Measurements from ENCODE around the gene DCX. TPM values are rescaled to one million over a fixed set of nuclear protein-coding genes. Genes with fewer than 3 reads are reported as not detected.

Gene DCX
- total RNA-seq, 1 donor from 2014 or later: not detected

DNA sequence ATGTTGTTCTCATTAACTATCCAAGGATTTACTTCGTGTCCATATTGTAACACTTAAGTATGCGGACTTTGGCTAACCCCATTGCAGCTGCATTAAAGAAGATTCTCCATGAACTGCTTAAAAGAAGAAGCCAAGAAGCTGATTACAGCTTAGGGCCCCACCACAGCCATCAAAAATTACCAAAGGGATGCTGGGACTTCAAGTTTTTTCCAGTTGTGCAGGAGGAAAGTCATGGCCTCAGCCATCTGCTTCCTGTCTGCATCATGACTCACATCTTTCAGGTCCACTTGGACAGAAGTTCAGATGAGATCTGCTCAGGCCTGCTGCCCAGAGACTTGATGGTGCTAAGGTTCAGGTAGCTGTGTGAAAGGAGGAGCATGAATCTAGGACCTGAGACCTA is 102.9 kb downstream of the DCX start:
- no peak for DNase-seq (ENCODE audit: low read depth, low spot score)

DNA sequence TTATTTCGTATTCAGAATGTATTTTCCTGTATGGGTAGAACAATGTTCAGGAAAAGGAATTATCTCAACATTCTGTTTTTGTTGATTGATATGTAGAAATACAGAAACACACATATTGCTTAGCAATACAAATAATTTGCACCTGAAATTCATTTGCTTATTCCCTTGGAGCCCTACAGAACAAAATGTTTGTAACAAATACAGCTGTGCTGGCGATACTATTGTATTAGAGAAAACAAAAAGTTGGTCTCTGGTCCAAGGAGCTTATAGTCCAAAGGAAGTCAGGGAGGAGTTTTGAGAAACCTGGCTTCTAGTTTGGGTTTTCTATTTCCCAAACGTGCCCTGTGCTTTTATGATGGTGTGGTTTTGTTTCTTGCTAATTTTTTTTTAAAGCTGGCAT is 104.0 kb downstream of the DCX start:
- DNase-seq (ENCODE audit: low read depth, low spot score): no peak

DNA sequence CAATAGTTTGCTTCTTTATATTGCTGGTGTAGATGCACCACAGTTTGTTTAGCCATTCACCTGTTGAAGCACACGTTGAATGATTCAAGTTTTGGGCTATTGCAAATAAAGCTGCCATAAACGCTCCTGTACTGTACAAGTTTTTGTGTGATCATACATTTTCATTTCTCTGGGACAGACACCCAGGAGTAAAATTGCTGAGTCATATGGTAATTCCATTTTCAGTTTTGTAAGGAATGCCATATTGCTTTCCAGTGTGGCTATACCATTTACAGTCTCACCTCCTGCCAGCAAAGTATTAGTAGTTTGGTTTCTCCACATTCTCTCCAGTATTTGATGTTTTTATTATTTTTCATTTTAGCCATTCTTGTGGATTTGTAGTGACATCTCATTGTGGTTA is 109.7 kb downstream of the DCX start:
- DNase-seq (ENCODE audit: low read depth, low spot score): no peak

DNA sequence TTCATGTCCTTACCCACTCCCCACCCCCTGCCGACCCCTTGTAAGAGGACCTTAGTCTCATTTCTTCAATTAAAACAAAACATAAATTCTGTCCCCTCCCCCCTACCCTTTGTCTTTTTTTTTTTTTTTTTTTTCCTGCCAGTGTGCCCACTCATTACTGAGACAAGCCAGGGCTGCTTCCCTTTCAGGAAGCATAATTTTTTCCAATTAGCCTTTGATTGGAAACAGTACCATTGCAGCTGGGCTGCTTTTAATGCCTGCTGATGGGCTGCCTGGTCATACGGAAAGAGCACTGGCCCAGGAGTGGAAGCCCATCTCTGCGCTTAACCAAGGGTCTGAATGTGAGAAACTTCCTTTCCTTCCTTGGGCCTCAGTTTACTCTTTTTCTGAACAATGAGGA is 123.2 kb downstream of the DCX start:
- no peak for DNase-seq (ENCODE audit: low read depth, low spot score)

DNA sequence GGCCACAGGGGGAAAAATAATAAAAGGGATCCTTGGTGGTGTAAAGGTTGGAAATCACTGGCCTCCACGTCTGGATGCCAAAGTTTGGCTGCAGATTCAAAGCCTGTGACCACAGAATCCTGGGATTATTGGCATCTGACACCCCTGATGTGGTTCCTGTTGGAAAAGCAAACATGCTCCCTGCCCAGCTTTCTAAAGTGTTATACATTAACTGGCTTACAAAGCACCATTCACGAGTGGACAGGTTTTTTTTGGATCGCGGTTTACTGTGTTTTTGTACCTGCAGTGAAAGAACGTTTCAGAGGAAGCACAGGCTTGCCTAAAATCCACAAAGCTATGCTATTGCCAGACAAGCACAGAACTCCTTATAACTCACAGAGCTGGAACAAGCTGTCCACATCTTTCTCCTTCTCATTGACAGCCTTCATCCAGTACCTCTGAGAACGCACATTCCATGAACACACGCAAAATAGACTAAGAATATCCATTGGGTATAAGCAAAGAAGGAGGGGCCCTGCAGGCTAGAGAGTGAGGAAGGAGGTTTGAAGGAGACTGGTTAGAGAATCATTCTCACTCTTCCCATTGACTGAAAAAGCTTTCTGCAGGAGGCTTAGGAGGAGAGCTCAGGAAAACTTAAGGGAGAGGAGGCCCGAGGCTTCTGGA is 127.2 kb downstream of the DCX start:
- no peak for DNase-seq (ENCODE audit: low read depth, low spot score)

DNA sequence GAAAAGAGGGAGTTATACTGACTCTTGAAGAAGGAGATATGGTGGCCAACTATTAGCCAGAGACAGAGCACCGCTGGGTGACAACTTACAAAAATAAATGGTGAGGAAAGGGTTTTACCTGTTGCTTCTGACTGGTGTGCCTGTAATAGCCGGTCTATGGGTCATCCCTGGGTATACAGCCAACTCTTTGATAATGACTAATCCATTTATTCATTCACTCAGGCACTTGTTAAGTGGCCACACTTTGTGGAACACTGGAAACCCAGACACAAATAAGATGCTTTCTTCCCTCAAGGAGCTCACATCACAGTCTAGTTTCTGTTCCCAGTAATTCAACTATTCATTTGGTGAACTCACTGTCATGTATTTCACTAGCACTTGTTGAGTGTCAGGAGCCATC is 128.5 kb downstream of the DCX start:
- DNase-seq (ENCODE audit: low read depth, low spot score): no peak

DNA sequence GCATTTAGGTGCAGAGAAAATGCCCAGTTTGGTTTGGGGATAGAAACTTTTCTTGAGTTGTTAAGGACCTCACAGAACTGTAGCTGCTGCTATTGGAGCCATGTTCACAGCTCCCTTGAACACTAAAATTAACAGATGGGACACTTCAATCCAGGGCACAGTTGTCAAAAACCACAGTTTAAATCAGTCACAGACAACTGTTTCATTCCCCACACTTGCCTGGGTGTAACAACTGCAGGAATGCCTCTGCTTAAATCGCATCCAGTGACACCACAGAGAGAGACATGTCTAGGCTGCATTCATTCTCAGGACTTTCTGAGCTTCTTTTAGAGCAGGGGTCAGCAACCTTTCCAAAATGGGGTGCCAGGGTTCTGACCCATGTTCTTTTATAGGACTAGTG is 129.0 kb downstream of the DCX start:
- DNase-seq (ENCODE audit: low read depth, low spot score): no peak

DNA sequence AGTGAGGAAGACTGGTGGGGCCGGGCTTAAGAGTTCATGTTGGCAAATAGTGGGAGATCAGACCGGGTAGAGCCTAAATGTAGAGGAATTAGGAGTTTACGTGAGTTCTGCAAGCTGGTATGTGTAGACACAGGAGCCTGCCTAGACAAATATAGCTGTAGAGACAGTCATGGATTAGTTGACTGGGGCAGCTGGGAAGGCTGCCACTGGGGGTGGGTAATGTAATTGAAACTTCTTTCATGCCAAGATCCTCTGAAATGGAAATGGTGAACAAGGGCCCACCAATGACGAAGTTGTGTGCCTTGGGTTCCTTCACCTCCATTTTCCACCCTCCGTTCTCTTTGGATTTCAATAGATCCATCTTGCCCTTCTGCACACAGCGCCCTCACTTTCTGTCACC is 129.9 kb downstream of the DCX start:
- DNase-seq (ENCODE audit: low read depth, low spot score): no peak

DNA sequence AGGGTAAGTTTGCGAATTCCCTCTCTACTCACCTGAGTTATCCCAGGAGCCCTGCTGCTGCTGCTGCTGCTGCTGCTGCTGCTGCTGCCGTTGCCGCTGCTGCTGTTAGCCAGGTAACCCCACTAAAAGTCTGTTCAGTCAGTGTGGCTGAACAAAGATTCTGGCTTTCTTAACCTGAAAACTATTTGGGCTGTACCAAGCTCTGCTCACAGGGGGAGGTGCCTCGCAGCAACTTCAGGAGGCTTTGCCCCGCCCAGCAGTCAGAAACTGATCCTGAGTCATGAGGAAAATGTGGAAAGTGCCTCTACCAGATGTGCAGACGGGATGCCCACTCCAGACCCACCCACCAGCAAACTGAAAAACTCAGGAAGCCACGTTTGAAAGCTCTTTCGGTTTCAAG is 141.7 kb downstream of the DCX start, which contains the start of gene CAPN6:
TSS of gene CAPN6 (minus strand) at position 145 of the 400 bp plus-strand sequence. CDS start 6,547 bp downstream, outside the sequence.
- DNase-seq (ENCODE audit: low read depth, low spot score): no peak

DNA sequence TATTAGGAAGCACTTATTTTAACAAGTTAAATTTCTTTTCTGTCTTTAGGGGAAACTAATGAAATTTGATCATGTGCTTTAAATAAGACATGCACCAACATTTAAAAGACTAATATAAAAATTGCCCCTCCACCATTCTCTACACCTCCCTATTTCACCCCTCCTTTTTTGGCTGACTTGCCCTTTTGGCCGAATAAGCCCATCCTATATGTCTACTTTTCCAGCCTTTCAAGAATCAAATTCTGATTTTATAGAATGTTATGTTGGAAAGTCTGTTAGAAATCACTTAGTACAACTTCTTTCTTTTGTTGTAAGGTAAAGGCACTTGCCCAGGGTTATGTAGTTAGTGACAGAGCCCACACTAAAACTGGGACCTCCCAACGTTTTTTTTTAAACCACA is 143.5 kb downstream of the DCX start:
- DNase-seq (ENCODE audit: low read depth, low spot score): no peak

DNA sequence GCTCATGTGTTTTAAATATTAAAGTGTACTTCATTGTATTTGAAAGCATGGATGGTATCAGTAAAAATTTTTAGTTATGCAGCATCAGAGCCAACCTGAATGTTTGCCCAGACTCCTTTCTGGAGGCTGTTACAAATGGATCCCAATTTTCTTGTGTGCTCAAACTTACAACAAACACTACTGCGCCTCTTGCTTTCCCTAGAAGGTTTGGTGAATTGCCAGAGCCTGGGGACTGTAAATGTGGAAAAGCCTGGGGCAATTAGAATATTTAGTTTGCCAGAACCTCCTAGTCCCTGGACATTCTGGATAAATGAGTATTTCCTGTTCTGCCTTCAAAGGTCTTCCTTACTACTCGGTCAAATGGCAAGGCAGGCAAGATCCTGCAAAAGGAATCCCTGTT is 146.5 kb downstream of the DCX start:
- DNase-seq (ENCODE audit: low read depth, low spot score): no peak

DNA sequence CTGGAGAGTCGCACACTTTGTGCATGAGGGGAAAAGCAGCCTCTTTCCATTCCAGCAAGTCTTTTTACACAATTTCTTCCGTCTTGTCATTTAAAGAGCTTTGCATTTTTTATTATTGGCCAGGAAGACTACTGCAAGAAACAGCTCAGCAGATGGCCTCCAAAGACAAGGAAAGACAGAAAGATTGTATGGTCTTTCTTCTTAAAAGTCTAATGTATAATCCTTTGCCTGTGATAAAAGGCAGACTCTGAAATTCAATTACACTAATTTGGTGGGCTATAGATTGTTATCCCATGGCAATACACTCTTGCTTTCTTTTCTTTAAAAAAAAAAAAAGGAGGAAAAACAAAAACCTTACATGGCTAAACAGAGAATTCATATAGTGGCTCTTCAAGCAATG is 147.6 kb downstream of the DCX start:
- DNase-seq (ENCODE audit: low read depth, low spot score): no peak

DNA sequence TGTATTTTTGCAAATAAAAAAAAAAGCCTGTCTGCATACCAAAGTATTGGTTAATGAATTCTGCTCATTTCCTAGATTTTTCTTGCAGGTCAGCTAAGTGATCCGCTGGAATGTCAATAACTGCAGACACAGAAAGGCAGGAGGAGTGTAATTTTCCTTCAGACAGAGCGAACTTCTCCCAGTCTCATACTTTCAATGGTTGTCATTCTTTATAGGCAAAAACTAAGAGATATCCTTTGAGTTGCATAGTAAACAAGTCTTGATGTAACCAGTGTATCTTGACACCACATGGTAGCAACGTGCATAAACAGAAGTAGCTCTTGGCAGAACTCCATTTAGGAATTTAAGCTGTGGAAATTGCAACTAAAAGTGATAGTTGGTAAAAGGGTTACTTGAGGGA is 149.9 kb downstream of the DCX start:
- no peak for DNase-seq (ENCODE audit: low read depth, low spot score)

DNA sequence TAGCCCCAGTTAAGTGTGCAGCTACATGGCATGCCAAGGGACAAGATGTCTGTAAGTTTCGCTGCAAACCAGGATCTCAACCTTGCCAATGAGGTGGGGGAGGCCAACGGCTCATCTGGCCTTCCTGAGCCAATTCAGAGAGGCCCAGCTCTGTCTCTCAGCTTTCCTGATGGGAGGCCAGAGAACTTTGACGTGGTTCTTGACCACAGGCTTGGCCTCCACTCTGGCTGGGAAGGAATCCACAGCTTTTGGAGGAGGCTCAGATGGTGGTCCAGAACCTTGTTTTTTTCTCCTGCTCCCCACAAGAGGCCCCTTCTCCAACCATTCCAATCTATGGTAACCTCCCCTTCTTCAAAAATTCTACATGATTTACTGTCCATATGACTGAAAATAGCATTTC is 151.5 kb downstream of the DCX start:
- DNase-seq (ENCODE audit: low read depth, low spot score): no peak

DNA sequence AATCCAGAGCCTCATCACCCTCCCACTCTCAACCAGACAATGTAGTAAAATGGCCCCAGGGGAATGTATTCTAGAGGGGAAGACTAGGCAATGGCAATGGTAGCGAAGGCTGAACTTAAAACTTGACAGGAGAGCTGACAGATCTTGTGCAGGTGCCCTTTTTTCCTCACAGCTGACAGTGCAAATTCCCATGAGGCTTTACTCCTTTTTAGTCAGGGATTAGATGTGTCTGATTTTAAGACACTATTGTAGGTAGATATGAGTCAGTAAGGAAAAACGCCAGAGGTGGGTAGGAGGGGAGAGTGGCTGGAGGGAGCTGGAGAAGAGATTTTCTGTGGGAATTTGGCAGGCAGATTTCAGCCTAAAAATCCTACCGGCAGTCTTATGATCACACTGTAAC is 152.4 kb downstream of the DCX start:
- no peak for DNase-seq (ENCODE audit: low read depth, low spot score)

DNA sequence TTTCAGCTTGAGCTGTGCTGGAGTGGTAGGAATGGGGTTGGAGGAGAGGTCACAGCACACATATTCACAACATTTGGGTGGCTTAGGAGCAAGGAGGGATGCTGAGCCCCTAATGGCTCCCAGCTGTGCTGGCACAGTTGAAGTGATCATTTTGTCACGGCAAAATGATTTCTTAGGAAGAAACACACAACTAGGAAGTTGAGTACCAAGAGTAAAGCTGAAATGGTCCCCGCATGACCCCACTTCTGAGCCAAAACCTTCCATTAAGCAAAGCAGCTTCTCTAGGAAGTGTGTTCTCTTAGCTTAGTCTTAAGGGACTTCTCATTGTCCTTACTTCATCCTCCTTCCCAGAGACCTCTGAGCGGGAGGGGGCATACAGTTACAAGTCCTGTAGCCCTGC is 154.3 kb downstream of the DCX start:
- DNase-seq (ENCODE audit: low read depth, low spot score): no peak

DNA sequence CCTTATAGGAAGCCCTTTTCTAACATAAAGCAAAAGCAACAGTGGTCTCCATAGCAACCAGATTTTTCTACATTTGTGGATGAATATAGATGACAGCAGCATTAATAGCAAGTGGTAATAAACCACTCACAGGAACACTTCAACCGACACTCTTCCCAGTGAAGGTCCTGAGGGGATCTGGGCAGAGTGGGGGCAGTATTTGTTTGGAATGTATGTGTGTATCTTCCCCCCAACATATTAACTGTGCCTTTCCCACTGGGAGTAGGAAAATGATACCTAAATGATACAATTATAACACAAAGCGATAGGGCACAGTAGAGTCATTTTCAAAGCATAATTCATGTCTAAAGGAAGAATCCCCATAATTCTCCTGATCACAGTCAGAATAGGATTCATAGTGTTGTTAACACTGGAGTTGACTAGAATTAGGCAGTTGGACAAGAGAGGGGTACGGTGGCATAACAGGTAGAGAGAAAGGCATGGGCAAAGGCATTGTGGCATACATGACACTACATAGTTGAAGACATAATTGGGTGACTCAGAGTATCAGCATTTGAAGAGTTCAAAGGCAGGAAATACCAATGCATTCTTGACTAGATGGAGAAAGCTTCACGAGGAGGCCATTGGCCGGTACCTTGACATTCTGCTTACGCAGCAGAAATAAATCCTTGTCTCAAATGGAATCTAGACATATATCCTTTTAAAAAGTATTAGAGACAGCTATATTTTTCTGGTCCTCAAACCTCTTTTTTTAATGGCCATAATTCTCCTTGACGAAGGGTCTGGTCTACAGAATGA is 156.9 kb downstream of the DCX start:
- DNase-seq (ENCODE audit: low read depth, low spot score): no peak

DNA sequence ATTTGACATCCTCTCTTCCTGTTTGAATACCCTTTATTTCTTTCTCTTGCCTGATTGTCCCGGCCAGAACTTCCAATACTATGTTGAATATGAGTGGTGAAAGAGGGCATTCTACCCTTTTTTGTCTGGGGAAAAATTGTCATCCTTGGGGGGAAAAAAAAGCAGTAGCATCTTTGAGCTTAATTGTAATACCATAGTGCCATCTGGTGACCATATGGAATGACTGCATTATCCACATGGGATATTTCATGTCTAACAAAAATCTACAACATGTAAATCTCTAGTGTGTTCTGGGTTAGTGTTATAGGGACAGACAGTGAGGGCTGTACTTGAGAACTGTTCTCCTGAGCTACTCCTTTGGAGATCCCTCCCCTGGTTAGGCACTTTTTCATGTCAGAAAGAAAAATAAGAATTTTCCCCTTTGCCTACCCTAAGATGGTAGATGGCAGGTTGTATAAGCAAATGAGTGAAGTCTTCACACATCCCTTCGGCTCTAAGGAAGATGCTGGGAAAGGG is 167.7 kb downstream of the DCX start:
- no peak for DNase-seq (ENCODE audit: low read depth, low spot score)

Other genes with a start within 250 kb of the DCX start
- gene CAPN6, start 141.7 kb downstream of the DCX start, total RNA-seq: not detected in 2 replicates
- gene SERTM2, start 99.5 kb upstream of the DCX start, total RNA-seq: not detected in 2 replicates

All from pulmonary artery endothelial cell (primary cell).